Loucy (cell line): ENCODE data around the gene PEX19.

ENCODE experiments used
- EZH2phosphoT487 ChIP-seq: fragments of 200-600 bp; IDR thresholded peaks from 2 replicates; pipeline ENCODE4 v1.6.1; 2018; ENCODE audit warnings: antibody characterized with exemption, mild to moderate bottlenecking, moderate library complexity, borderline replicate concordance
- TF ChIP-seq, protein P1 (sequence below): fragments of 200-600 bp; sonication (generic); conservative IDR thresholded peaks from 2 replicates; pipeline ENCODE4 v1.5.1; 2014; ENCODE audit warnings: mild to moderate bottlenecking, antibody characterized with exemption, low read length

DNA sequence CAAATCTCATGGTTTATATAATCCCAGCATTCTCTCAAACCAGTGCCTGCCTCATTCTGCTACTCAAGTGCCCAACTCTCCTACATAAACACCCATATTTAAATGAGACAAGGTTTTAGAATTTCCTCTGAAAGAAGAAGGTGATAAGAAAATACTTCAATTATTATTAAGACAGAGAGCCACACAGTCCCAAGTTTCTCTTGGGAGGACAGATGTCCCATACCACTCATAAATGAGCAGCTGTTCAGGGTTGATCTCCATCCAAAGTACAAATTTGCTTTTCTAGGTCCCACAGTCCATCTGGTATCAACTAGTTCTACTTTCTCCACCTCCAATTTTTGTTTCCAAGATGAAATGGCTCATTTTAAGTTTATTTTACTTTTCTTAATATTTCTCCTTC is 33.9 kb downstream of the PEX19 start:
- TF ChIP-seq, protein P1, sequence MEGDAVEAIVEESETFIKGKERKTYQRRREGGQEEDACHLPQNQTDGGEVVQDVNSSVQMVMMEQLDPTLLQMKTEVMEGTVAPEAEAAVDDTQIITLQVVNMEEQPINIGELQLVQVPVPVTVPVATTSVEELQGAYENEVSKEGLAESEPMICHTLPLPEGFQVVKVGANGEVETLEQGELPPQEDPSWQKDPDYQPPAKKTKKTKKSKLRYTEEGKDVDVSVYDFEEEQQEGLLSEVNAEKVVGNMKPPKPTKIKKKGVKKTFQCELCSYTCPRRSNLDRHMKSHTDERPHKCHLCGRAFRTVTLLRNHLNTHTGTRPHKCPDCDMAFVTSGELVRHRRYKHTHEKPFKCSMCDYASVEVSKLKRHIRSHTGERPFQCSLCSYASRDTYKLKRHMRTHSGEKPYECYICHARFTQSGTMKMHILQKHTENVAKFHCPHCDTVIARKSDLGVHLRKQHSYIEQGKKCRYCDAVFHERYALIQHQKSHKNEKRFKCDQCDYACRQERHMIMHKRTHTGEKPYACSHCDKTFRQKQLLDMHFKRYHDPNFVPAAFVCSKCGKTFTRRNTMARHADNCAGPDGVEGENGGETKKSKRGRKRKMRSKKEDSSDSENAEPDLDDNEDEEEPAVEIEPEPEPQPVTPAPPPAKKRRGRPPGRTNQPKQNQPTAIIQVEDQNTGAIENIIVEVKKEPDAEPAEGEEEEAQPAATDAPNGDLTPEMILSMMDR, result no peak
- no peak for TF ChIP-seq EZH2phosphoT487
